Adrenal gland (tissue), 5 donors: ENCODE measurements around the gene FOXG1.

Experiments
- CTCF ChIP-seq, 6 experiments: fragments of 450-650 bp in 4 of 6; fragments of 200-600 bp in 2 of 6; sonication (generic) in 1 of 6; IDR thresholded peaks; 1 replicate in 5 of 6; 2 replicates in 1 of 6; pipeline versions ENCODE4 v1.5.1 to v1.8.0; 2016 to 2021; ENCODE audit warnings: antibody characterized with exemption in 6 of 6, mild to moderate bottlenecking in 2 of 6, moderate library complexity in 1 of 6
- POLR2A ChIP-seq, 2 donors: fragments of 450-650 bp; IDR thresholded peaks; one replicate each; pipeline ENCODE4 v1.6.1; 2017; ENCODE audit warnings: antibody characterized with exemption in 2 of 2, mild to moderate bottlenecking in 2 of 2, moderate library complexity in 1 of 2
- donor health status: DM: no; HTN: no; CAD: no.

GRCh38 chr14:28763751-28764256 lies 2.8 kb upstream of the FOXG1 start:
- no peak for TF ChIP-seq CTCF (IDR thresholded peaks at IDR 0.05)
- TF ChIP-seq POLR2A (IDR thresholded peaks at IDR 0.05) = no peak
